ENCODE results near the gene EIF1AD.

- TF ChIP-seq EZH2phosphoT487 (IDR thresholded peaks at IDR 0.05; ENCODE audit: borderline replicate concordance) (no peak), CTCF (conservative IDR thresholded peaks at IDR 0.05; ENCODE audit: low read length) (no peak)
Observed at GRCh38 chr11:66017321-66017720, 15.4 kb upstream of the EIF1AD start.

Data from Loucy (cell line).